HepG2 (cell line): ENCODE measurements around the gene FAM117B. TPM values are rescaled to one million over a fixed set of nuclear protein-coding genes. Genes with fewer than 3 reads are reported as not detected.

Experiments
- ARID3A ChIP-seq: IDR thresholded peaks from 2 replicates; pipeline ENCODE4 v1.6.1; 2012; ENCODE audit warnings: low read depth, low read length, improper control_type of control experiment
- ASH2L ChIP-seq: fragments of 300-600, 200-600 bp; sonication (generic); IDR thresholded peaks from 2 replicates; pipeline ENCODE4 v1.7.0; 2017; ENCODE audit warnings: low read depth, mild to moderate bottlenecking, moderate library complexity, mixed read lengths, low read length; ENCODE audit not compliant: insufficient read length
- DMAP1 ChIP-seq: IDR thresholded peaks from 2 replicates; pipeline ENCODE4 v1.6.1; 2016
- DPF2 ChIP-seq: sonication (generic); formaldehyde crosslinking; IDR thresholded peaks from 2 replicates; pipeline ENCODE4 v1.4.0; 2020; ENCODE audit warnings: mild to moderate bottlenecking, low read depth, missing genetic modification reagents, borderline replicate concordance
- FOXC1 ChIP-seq: sonication (generic); formaldehyde crosslinking; IDR thresholded peaks from 2 replicates; pipeline ENCODE4 v1.8.0; 2022; ENCODE audit warnings: mild to moderate bottlenecking, missing genetic modification reagents, borderline replicate concordance
- HNRNPK ChIP-seq: fragments of 200-400 bp; formaldehyde crosslinking; IDR thresholded peaks from 2 replicates; pipeline ENCODE4 v1.6.1; 2018; ENCODE audit warnings: low read length, low read depth, moderate library complexity, mild to moderate bottlenecking; ENCODE audit not compliant: poor library complexity, severe bottlenecking
- IRF2 ChIP-seq: IDR thresholded peaks from 2 replicates; pipeline ENCODE4 v1.6.1; 2018; ENCODE audit warnings: missing genetic modification reagents, missing compliant biosample characterization
- JUND ChIP-seq: sonication (generic); formaldehyde crosslinking; IDR thresholded peaks from 2 replicates; pipeline ENCODE4 v1.8.0; 2022; ENCODE audit warnings: mild to moderate bottlenecking, missing genetic modification reagents
- KDM1A ChIP-seq: IDR thresholded peaks from 2 replicates; pipeline ENCODE4 v1.6.1; 2016; ENCODE audit warnings: missing compliant biosample characterization
- KMT2A ChIP-seq: sonication (generic); formaldehyde crosslinking; IDR thresholded peaks from 2 replicates; pipeline ENCODE4 v1.4.0; 2020; ENCODE audit warnings: missing genetic modification reagents
- MXD3 ChIP-seq: IDR thresholded peaks from 2 replicates; pipeline ENCODE4 v1.6.1; 2016; ENCODE audit warnings: mild to moderate bottlenecking, missing biosample characterization, missing genetic modification reagents
- MYPOP ChIP-seq: sonication (generic); formaldehyde crosslinking; IDR thresholded peaks from 2 replicates; pipeline ENCODE4 v1.8.1; 2023; ENCODE audit warnings: mild to moderate bottlenecking, moderate library complexity, missing genetic modification reagents
- PAWR ChIP-seq: sonication (generic); formaldehyde crosslinking; IDR thresholded peaks from 2 replicates; pipeline ENCODE4 v1.4.0; 2020; ENCODE audit warnings: missing genetic modification reagents, mild to moderate bottlenecking, borderline replicate concordance
- PRPF4 ChIP-seq: fragments of 200-400 bp; formaldehyde crosslinking; IDR thresholded peaks from 2 replicates; pipeline ENCODE4 v1.6.1; 2016; ENCODE audit warnings: low read length, low read depth; ENCODE audit not compliant: poor library complexity, severe bottlenecking
- TCF7 ChIP-seq: sonication (generic); IDR thresholded peaks from 2 replicates; pipeline ENCODE4 v1.6.1; 2016; ENCODE audit warnings: antibody characterized with exemption, low read depth
- TOPORS ChIP-seq: sonication (generic); formaldehyde crosslinking; IDR thresholded peaks from 2 replicates; pipeline ENCODE4 v1.8.0; 2023; ENCODE audit warnings: mild to moderate bottlenecking, missing genetic modification reagents
- TRAFD1 ChIP-seq: sonication (generic); formaldehyde crosslinking; IDR thresholded peaks from 2 replicates; pipeline ENCODE4 v1.5.1; 2020; ENCODE audit warnings: missing genetic modification reagents, mild to moderate bottlenecking, borderline replicate concordance
- ZC3H13 ChIP-seq: sonication (generic); formaldehyde crosslinking; IDR thresholded peaks from 2 replicates; pipeline ENCODE4 v1.8.1; 2023; ENCODE audit warnings: mild to moderate bottlenecking, missing genetic modification reagents, moderate library complexity
- ZFY ChIP-seq: sonication (generic); formaldehyde crosslinking; IDR thresholded peaks from 2 replicates; pipeline ENCODE4 v1.4.0; 2020; ENCODE audit warnings: missing genetic modification reagents
- ZNF160 ChIP-seq: sonication (generic); formaldehyde crosslinking; IDR thresholded peaks from 2 replicates; pipeline ENCODE4 v1.8.0; 2022; ENCODE audit warnings: mild to moderate bottlenecking, inconsistent platforms, missing genetic modification reagents
- ZNF205 ChIP-seq: IDR thresholded peaks from 2 replicates; pipeline ENCODE4 v1.6.1; 2018; ENCODE audit warnings: missing biosample characterization, missing genetic modification reagents
- ZNF333 ChIP-seq: sonication (generic); formaldehyde crosslinking; IDR thresholded peaks from 2 replicates; pipeline ENCODE4 v1.4.0; 2020; ENCODE audit warnings: mild to moderate bottlenecking, missing genetic modification reagents, borderline replicate concordance
- ZNF414 ChIP-seq: sonication (generic); formaldehyde crosslinking; IDR thresholded peaks from 2 replicates; pipeline ENCODE4 v1.5.0; 2020; ENCODE audit warnings: missing genetic modification reagents
- ZNF446 ChIP-seq: sonication (generic); formaldehyde crosslinking; IDR thresholded peaks from 2 replicates; pipeline ENCODE4 v1.5.0; 2020; ENCODE audit warnings: mild to moderate bottlenecking, missing genetic modification reagents
- ZNF644 ChIP-seq: IDR thresholded peaks from 2 replicates; pipeline ENCODE4 v1.6.1; 2016; ENCODE audit warnings: low read depth
- polyA plus RNA-seq, 8 experiments: library from polyadenylated mRNA; depleted of rRNA in 3 of 8; stranded (reverse) in 7 of 8; unstranded in 1 of 8; fragments of >200 nt; fragmentation: Illumina TruSeq in 4 of 8; extraction: Trizol in 4 of 8; gene quantifications; 2 replicates each; pipeline versions ENCODE4 v1.2.1 to v1.2.3, GENCODE V29; 2011 to 2016; ENCODE audit warnings: low read depth in 4 of 8, missing spikeins in 1 of 8, mixed read lengths in 1 of 8; ENCODE audit not compliant: insufficient read depth in 1 of 8
- total RNA-seq, 5 experiments: library from RNA; depleted of rRNA; stranded (reverse); fragments of >200 nt; fragmentation: Illumina TruSeq; extraction: Trizol; gene quantifications; 2 replicates each; pipeline ENCODE4 v1.2.3, GENCODE V29; 2016; ENCODE audit warnings: low read depth in 1 of 5

The FAM117B gene
- total and polyA plus RNA-seq, 2 of the 13 experiments (the other 11 are each of a cell fraction or from before 2014, with no cell fraction given): 5.8 to 11.0 TPM

GRCh38 chr2:202687276-202687675 lies 52.5 kb downstream of the FAM117B start (continued):
- peak; percentile 76 for TF ChIP-seq ZNF644 (CRISPR knock-in tag)
- no peak for TF ChIP-seq KMT2A
- no peak for TF ChIP-seq ZNF205 (CRISPR knock-in tag)
- TF ChIP-seq ZNF333: no peak
- TF ChIP-seq ARID3A: peak; percentile 53; the same call in 1 of the 2 replicates
- TF ChIP-seq PAWR (CRISPR knock-in tag): no peak
- TF ChIP-seq ZC3H13 (CRISPR knock-in tag): no peak
- TF ChIP-seq ZFY (CRISPR knock-in tag): no peak
- TF ChIP-seq PRPF4: no peak
- no peak for TF ChIP-seq FOXC1 (CRISPR knock-in tag)
- no peak for TF ChIP-seq DPF2 (CRISPR knock-in tag)
- no peak for TF ChIP-seq JUND (CRISPR knock-in tag)
- TF ChIP-seq KDM1A (CRISPR knock-in tag): no peak
- no peak for TF ChIP-seq MYPOP (CRISPR knock-in tag)
- TF ChIP-seq MXD3: no peak
- TF ChIP-seq TRAFD1 (CRISPR knock-in tag): no peak
- no peak for TF ChIP-seq IRF2 (CRISPR knock-in tag)
- no peak for TF ChIP-seq TCF7
- no peak for TF ChIP-seq ASH2L
- TF ChIP-seq HNRNPK: no peak
- TF ChIP-seq ZNF446 (CRISPR knock-in tag): no peak
- TF ChIP-seq ZNF160 (CRISPR knock-in tag): no peak
- no peak for TF ChIP-seq ZNF414 (CRISPR knock-in tag)
- no peak for TF ChIP-seq DMAP1 (CRISPR knock-in tag)
- no peak for TF ChIP-seq TOPORS (CRISPR knock-in tag)
